Measurements from ENCODE around the gene ZBTB9.

DNA sequence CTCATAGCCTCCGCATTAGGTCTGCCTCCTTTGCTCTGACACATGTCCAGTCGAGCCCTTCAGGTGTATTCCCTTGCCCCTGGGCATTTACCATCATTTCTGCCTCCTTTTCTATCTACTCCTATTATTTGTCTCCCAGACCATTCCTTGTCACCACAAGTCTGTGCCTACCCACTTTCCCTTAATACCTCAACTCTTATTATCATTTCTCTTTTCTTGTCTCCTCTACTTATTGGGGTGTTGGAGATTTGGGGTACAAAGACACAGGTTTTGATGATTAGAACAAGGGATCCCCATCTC is 33.1 kb upstream of the ZBTB9 start:
- TF ChIP-seq, protein P1, sequence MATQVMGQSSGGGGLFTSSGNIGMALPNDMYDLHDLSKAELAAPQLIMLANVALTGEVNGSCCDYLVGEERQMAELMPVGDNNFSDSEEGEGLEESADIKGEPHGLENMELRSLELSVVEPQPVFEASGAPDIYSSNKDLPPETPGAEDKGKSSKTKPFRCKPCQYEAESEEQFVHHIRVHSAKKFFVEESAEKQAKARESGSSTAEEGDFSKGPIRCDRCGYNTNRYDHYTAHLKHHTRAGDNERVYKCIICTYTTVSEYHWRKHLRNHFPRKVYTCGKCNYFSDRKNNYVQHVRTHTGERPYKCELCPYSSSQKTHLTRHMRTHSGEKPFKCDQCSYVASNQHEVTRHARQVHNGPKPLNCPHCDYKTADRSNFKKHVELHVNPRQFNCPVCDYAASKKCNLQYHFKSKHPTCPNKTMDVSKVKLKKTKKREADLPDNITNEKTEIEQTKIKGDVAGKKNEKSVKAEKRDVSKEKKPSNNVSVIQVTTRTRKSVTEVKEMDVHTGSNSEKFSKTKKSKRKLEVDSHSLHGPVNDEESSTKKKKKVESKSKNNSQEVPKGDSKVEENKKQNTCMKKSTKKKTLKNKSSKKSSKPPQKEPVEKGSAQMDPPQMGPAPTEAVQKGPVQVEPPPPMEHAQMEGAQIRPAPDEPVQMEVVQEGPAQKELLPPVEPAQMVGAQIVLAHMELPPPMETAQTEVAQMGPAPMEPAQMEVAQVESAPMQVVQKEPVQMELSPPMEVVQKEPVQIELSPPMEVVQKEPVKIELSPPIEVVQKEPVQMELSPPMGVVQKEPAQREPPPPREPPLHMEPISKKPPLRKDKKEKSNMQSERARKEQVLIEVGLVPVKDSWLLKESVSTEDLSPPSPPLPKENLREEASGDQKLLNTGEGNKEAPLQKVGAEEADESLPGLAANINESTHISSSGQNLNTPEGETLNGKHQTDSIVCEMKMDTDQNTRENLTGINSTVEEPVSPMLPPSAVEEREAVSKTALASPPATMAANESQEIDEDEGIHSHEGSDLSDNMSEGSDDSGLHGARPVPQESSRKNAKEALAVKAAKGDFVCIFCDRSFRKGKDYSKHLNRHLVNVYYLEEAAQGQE (IDR thresholded peaks at IDR 0.05; ENCODE audit: insufficient replicate concordance, low read depth): no peak
- TF ChIP-seq POLR2AphosphoS5 (IDR thresholded peaks at IDR 0.05; ENCODE audit: low read depth): no peak
